NCI-H2081 treated with DMSO at 0.1 percent for 48 hours (cell line): Measurements from ENCODE around the gene SPTBN2.

Source experiments
- DNase-seq: peaks from one replicate; lab custom pipeline; 2025; lab: John Stamatoyannopoulos, UW

Gene SPTBN2

DNA sequence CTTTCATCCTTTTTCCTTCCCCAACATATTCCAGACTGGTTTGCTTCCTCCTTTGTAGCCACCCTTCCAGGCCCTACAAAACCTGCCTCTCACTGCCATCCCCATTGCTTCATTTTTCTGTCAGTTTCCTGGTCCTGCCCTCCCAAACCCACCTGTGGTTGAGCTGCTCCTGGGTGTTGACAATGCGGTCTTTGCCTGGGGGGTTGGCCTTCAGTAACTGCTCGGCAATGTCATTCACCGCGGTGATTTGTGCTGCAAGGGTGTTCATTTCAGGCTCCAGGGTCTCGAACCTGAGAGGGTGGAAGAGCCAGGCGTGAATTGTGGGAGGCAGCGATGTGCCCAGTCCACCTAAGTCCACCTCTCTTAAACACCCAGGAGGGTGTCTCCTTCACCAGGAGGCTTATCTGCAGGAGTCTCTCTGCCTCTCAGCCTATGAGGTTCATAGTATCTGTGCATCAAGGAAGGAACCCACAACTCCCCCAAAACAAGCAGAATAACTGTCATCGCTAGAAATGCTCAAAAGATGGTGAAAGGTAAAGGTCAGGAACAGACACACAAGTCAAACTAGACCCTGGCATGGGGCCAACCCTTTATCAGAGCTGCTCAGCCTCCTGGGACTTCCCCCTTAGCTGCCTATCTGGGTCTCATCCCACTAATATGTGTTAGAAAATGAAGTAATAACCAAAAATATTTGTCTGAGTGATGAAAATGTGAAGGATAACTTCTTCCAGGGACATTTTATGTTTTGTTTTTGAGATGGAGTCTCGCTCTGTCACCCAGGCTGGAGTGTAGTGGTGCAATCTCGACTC is 27.4 kb downstream of the SPTBN2 start:
- no peak for DNase-seq

DNA sequence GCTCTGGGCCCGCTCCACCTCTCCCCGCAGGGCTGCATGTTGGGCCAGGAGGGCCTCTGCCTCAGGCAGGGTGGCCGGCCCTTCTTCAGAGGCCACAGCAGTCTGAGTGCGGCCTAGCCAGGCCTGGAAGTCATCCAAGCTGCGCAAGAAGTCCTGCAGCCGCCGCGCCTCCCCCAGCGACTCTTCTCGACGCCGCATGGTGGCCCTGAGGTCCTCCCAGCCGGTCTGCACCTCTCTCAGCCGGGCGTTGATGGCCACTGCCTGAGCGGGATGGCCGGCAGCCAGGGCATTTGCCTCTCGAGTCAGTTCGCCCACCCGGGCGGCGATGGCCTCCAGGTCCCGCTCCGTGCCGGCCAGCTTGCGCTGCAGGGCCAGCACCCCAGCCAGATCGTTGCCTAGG is 28.3 kb downstream of the SPTBN2 start:
- DNase-seq = no peak

DNA sequence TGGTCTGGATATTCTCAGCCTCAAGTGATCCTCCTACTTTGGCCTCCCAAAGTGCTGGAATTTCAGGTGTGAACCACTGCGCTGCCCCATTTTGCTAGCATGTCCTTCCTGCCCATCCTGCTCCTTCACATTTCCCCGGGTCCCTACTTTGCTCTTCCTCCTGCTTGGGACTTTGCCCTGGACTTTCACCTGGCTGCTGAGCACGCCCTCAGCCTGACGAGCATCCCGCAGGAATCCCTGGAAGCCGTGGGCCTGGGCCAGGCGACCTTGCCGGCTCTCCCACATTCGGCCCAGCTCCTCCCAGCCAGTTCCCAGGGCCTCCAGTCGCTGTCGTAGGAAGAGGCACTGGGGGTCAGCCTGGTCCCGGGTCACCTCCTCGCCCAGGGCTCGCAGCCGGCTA is 28.7 kb downstream of the SPTBN2 start:
- DNase-seq = no peak

- DNase-seq = no peak
Observed at GRCh38 chr11:66698491-66698890, 30.5 kb downstream of the SPTBN2 start.

DNA sequence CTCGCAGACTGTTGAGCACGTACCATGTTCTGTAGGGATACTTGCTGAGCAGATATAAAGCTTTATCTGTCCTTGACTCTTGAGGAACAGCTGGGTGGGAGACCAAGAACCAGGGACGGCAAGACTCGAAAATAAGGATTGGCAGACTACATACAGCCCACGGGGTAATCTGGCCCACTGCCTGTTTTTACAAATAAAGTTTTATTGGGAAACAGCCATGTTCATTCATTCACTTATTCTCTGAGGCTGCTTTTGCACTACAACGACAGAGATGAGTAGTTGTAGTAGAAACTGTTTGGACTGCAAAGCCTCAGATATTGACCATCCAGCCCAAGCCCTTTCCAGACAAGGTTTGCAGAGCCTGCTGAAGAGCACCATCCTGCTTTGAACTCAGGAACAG is 31.0 kb downstream of the SPTBN2 start:
- DNase-seq = no peak

GRCh38 chr11:66696146-66696545 is 32.9 kb downstream of the SPTBN2 start:
- DNase-seq = no peak

- DNase-seq = peak; percentile 29
Observed at GRCh38 chr11:66694732-66695207, 34.2 kb downstream of the SPTBN2 start.

DNA sequence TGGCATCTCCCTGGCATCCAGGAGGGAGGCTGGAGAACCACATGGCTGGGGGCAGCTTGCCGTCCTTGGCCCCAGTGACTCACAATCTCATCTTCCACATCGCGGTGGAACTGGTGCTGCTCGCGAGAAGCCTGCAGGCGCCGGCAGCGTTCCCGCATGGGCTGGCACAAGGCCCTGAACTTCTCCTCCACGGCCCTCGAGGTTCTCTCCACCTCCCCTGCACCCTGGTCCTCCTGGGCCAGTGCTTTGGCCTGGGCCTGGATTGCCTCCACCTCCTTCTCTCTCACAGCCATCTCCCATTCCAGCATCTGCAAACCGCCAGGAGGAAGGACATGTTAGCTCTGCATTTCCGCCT is 35.0 kb downstream of the SPTBN2 start:
- DNase-seq = no peak

DNA sequence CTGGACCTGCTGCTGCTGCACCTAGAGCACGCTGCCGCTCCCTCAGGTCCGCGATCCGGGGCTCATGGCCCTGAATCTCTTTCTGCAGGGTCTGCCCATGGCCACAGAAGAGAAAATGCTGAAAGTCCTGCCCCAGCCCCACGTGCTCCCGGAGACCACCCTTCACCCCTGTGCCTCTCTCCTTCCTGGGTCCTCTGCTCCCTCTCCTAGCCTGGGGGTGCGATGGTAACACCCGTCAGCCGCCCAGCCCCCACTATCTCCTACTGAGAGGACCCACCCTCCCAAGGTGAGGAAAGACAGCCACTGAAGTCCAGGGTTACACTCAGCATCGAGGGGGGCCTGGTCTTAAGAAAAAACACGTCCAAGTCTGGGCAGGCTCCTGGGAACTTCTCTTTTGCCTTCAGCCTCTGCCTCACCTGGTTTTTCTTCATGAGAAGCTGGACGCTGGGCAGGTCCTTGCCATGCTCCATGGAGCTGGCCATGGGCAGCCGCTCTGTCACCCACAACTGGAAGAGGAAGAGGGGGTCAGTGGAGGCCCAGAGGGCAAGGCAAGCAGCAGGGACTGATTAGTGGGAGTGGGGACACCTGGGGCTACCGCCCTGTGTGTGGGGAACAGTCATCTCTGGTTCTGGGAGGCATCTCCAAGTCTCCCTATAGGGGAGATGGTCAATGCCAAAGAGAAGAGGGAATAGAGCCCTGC is 35.5 kb downstream of the SPTBN2 start:
- no peak for DNase-seq

- no peak for DNase-seq
Observed at GRCh38 chr11:66692871-66693331, 36.1 kb downstream of the SPTBN2 start.

- no peak for DNase-seq
Observed at GRCh38 chr11:66692446-66692845, 36.6 kb downstream of the SPTBN2 start.

DNA sequence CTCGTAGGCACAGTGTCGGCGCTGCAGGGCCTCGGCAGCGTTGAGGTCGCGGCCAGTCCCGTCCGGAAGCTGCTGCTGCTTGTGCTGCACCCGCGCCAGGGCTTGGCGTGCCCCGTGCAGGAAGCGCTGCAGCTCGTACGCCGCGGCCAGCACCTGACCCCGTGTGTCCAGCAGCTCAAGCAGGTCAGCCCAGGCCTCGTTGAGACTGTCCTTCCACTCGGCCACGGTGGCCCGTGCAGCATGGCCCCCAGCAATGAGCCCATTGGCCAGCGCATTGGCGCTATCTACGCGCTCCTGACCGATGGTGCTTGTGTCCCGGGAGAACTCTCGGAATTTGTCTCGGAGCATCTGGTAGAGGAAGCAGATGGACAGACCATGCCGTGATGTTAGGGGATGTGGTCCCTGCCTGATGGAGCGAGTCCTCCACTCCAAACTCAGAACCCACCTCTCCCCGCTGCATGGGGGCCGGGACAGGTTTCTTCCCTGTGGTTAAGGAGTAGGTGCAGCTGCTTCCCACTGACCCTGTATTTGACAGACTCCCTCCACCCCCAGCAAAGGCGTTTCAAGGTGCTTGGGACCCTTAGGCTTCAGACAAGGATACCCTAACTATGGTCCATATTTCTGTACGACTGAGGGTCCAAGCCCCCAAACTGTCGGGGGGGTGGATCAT is 37.6 kb downstream of the SPTBN2 start:
- no peak for DNase-seq

DNA sequence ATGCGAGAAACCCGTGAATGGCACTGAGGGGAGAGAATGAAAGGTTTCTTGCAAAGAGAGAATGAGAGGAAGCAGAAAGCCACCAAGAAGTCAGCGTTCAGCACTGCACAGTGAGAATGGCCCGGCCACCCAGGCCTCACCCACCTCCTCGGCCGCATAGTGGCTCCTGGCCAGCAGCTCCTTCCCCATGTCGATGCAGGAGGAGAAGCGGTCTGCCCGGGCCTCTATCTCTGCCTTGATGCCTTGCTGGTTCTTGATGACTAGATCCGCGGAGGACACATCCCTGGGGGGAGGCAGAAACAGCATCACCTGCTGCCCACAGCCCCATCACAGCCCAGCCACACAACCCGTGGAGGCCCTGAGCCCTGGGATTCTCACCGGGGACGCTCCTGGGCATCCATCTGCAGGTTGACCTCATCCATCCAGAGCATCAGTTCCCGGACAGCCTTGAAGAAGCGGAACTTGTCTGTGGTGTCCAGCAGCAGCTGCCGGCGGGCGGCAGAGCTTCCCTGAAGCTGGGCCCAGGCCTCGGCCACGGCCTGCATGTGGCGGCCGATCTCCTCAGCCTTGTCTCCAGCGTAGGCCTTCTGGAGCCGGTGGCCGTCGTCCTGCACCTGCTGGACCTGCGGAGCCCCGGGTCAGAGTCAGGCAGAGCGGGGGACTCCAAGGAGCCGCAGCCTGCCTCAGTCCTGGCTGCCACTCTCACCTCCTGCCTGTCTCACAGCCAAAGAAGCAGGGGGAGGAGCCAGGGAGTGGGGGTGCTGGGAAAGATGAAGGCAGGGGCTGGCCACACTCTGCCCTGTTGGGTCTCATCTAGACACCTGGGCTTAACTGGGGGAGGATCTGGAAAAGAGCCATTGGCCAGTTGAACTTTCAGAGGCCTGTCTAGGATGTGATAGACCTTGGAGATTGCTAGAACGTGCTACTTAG is 39.1 kb downstream of the SPTBN2 start:
- DNase-seq = no peak

GRCh38 chr11:66688561-66689534 is 40.2 kb downstream of the SPTBN2 start:
- DNase-seq = no peak

GRCh38 chr11:66687831-66688281 is 41.2 kb downstream of the SPTBN2 start:
- DNase-seq = no peak

DNA sequence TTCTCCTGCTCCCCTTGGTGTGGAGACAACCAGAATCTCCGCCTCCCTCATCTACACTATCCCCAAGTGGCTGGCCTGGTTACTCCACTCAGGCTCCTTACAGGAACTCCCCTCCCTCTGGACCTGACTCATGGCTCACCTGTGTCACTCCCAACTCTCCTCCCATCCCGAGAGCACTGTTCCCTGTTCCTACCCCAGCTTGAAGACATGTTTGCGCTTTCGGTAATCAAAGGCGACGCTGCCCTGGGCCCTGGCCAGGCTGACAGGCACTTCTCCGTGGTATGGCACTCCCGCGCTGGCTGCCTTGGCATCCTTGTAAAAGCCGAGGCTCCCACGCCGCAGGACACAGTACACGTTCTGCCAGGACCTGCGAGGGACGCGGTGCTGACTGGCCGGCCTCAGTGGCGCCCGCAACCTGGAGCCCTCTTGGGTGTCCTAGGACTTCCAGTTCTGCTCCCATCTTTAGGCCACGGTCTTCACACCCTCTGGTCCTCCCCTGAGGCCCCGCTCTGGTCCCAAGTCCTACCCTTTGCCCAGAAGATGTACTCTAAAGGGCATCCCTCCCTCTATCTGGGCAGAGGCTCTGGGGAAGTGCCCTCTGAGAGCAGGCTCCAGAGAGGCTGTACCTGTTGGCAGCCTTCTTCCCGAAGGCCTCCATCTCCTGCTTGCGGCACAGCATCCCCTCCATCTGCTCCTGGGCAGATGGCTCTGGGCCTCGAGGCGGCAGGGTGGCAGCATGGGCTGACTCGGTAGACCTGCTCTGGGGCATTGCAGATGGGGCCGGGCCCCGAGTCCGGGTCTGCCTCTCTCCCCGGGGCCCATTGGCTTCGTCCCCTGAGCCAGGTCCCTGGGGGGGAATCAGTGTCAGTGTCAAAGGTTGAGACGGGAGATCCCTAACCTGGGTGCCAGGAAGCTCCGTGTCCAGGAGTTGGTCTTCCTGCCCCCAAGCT is 41.9 kb downstream of the SPTBN2 start:
- no peak for DNase-seq

- DNase-seq = no peak
Observed at GRCh38 chr11:66686100-66686785, 42.8 kb downstream of the SPTBN2 start.

- no peak for DNase-seq
Observed at GRCh38 chr11:66685276-66686099, 43.5 kb downstream of the SPTBN2 start.
